Suppressor macrophage treated with lipopolysaccharide for 4 hours (primary cell): ENCODE measurements around the gene TTPAL.

Experiments
- DNase-seq: peaks from one replicate; pipeline ENCODE4 v3.0.0-alpha.2; 2020

Gene TTPAL, protein sequence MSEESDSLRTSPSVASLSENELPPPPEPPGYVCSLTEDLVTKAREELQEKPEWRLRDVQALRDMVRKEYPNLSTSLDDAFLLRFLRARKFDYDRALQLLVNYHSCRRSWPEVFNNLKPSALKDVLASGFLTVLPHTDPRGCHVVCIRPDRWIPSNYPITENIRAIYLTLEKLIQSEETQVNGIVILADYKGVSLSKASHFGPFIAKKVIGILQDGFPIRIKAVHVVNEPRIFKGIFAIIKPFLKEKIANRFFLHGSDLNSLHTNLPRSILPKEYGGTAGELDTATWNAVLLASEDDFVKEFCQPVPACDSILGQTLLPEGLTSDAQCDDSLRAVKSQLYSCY

DNA sequence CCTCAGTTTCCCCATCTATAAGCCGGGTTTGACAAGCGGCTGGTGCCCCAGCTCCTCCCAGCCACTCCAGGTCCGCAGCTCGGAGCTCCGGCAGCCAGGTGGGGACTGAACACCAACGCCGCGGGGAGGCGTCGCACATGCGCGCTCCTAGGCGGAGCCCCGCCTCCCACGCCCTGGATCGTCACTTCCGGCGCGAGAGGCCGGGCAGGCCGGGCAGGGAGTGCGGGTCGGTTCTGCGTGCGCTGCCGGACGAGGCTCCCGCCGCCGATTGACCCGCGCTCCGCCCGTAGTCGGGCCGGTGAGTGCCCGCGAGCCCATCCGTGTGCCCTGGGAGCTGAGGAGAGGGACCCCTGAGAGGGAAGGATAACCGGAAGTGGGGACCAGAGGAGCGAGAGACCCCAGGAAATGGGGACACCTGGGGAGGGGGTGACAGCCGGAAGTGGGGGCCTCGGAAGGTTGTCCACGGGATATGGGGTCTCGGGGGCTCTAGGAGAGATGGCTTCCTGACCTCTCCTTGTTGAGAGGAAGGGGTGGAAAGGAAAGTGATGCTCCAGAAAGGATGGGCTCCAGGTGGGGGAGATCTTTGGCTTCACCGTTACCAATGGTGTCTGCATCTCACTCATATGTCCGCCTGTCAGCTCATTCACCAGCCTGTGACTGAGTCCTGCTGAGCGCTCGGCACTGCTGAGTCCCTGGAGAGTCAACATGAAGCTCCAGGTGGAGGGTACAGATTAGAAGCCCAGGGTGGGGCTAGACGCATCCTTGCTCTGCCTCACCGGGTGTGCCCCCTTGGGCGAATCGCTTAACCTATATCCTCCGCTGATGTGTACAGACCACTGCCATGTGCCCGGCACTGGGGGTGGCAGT, at the start of gene TTPAL:
TSS of gene TTPAL (plus strand) at position 181 of the 867 bp plus-strand sequence. CDS start 4,126 bp downstream, outside the sequence.
- DNase-seq = peak; percentile 90

DNA sequence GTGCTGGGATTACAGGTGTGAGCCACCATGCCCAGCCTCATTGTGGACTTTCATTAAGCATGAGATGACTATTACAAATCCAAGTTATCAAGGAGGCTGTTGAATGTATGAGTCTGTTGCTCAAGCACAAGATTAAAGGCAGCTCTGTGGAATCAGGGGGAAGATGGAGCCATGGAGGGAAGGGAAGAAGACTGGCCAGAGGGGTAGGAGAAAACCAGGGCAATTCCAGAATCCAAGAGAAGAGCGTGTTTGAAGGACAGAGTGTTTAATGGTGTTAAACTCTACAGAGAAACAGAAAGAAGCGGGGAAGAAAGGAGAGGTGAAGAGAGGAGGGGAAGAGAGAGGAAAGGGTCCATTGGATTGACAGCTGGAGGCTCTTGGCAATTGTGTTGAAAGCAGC, 49.8 kb upstream of the TTPAL start:
- no peak for DNase-seq

DNA sequence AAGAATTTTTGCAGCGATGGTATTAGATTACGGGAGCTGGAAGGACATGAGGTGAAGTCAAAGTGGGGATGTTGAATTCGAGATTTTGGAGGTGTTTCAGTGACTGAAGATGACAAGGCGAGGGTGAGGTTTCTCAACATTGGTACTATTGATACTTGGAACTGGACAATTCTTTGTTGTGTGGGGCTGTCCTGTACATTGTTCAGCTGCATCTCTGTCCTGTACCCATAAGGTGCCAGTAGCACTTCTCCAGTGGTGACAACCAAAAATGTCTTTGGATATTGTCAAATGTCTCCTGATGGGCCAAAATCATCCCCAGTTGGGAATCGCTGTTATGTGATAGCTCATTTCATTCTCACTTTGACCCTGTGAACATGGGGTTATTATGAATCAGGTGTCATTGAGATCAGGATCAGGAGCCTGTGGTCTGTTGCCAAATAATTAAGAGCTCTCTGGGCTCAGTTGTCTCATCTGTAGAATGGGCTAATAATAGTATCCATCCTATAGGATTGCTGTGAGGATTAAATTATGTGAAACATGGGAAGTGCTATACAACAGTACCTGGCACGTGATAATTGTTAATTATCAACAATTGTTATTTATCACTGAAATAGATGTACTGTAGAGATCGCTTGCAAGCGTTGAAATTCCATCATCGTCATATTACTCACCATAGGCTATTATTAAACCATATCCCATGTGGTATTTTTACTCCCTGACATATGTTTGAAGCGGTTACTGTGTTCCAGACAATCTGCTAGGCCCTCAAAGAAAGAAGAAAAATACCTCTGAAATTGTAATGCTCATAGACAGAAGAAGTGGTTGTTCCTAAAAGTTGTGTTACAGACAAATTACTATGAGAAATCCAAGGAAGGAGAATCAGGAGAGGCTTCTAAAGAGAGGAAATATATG, 48.5 kb upstream of the TTPAL start:
- DNase-seq = no peak

DNA sequence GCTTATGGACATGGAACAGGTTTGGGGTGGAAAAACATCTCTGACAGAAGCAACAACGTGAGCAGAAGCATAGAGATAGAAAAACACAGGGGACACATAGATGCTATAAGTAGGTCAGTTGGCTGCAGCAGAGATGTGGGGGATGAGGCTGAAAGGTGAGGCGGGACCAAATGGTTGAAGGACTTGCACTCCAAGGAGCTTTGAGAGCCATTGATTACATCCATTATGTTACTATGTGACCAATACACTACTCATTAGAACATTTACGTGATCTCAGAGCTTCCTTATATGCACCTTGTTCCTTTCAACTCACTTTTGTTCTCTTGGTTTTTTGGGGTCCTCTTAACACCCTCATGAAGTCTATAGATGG, 47.9 kb upstream of the TTPAL start:
- no peak for DNase-seq

DNA sequence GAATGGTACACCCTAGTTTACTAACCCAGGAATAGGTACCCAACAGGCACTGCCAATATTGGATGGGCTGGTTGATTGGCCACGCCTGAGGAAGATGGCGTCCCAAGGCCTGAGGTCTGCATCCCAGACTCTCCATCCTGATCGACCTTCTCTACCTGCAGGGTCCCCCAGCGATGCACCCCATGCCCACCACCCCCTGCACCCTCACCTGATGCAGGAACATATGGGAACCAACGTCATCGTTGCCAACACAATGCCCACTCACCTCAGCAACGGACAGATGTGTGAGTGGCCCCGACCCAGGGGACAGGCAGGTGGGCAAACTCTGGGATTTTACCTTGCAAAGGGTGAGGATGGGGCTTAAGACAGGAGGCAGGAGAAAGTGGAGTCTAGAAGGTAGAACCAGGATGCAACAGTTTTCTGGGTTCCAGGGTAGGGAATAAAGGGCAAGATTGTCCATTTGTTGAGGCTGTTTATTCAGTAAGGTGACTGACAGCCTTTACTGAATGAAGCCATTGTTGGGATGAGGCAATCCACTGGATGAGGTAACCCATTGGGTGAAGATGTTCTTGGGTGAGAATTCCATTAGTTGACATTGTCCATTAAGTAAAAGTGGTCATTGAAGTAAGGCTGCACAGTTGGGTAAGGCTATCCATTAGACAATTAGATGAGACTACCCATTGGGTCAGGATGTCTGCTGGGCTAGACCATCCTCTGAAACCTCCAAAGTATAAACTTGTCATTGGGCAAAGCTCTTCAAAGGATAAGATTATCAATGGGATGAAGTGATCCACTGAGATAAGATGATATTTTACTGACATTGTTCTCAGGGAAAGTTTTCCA, 47.3 kb upstream of the TTPAL start:
- DNase-seq = no peak

DNA sequence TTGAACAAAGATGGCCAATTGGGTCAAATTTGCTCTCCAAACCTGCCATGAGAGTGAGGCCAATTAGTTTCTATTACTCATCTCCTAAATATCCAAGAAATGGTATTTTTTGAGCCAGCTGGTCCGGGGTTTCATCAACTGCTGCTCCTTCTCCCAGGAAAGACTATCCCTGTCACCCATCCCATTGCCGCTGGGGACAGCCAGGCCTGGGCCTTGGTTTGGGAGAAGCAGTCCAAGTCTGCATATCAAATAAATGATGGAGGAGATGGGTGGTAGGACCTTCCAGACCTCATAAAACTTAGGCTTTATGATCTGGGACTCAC, 46.7 kb upstream of the TTPAL start:
- no peak for DNase-seq

DNA sequence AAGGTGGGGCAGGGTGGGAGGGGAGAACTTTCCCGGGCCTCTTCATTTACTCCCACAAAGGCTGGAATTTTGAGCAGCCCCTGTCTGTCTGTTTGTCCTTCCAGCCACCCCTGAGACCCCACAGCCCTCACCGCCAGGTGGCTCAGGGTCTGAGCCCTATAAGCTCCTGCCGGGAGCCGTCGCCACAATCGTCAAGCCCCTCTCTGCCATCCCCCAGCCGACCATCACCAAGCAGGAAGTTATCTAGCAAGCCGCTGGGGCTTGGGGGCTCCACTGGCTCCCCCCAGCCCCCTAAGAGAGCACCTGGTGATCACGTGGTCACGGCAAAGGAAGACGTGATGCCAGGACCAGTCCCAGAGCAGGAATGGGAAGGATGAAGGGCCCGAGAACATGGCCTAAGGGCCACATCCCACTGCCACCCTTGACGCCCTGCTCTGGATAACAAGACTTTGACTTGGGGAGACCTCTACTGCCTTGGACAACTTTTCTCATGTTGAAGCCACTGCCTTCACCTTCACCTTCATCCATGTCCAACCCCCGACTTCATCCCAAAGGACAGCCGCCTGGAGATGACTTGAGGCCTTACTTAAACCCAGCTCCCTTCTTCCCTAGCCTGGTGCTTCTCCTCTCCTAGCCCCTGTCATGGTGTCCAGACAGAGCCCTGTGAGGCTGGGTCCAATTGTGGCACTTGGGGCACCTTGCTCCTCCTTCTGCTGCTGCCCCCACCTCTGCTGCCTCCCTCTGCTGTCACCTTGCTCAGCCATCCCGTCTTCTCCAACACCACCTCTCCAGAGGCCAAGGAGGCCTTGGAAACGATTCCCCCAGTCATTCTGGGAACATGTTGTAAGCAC, 46.0 kb upstream of the TTPAL start:
- no peak for DNase-seq

DNA sequence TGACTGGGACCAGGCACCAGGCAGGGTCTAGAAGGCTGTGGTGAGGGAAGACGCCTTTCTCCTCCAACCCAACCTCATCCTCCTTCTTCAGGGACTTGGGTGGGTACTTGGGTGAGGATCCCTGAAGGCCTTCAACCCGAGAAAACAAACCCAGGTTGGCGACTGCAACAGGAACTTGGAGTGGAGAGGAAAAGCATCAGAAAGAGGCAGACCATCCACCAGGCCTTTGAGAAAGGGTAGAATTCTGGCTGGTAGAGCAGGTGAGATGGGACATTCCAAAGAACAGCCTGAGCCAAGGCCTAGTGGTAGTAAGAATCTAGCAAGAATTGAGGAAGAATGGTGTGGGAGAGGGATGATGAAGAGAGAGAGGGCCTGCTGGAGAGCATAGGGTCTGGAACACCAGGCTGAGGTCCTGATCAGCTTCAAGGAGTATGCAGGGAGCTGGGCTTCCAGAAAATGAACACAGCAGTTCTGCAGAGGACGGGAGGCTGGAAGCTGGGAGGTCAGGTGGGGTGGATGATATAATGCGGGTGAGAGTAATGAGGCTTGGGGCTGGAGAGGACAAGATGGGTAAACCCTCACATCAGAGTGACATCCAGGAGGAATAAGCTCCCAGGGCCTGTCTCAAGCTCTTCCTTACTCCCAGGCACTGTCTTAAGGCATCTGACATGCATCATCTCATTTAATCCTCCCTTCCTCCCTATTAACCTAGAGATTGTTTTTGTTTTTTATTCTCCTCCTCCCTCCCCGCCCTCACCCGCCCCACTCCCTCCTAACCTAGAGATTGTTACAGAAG, 45.2 kb upstream of the TTPAL start:
- no peak for DNase-seq

DNA sequence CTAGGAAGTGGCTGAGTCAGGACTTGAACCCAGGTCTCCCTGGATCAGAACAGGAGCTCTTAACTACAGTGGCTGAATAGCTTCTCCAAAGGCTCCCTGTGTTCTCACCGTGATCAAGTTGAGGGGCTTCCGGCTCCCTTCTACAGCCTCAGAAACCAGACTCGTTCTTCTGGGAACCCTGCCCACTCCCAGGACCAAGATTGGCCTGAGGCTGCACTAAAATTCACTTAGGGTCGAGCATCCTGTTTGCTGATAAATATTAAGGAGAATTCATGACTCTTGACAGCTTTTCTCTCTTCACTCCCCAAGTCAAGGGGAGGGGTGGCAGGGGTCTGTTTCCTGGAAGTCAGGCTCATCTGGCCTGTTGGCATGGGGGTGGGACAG, 44.6 kb upstream of the TTPAL start:
- no peak for DNase-seq

DNA sequence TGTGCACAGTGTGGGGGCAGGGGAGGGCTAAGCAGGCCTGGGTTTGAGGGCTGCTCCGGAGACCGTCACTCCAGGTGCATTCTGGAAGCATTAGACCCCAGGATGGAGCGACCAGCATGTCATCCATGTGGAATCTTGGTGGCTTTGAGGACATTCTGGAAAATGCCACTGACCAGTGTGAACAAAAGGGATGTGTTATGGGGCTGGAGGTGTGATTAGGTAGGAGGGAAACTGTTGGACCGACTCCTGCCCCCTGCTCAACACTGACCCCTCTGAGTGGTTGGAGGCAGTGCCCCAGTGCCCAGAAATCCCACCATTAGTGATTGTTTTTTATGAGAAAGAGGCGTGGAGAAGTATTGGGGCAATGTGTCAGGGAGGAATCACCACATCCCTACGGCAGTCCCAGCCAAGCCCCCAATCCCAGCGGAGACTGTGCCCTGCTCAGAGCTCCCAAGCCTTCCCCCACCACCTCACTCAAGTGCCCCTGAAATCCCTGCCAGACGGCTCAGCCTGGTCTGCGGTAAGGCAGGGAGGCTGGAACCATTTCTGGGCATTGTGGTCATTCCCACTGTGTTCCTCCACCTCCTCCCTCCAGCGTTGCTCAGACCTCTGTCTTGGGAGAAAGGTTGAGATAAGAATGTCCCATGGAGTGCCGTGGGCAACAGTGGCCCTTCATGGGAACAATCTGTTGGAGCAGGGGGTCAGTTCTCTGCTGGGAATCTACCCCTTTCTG, 44.0 kb upstream of the TTPAL start:
- DNase-seq = no peak

DNA sequence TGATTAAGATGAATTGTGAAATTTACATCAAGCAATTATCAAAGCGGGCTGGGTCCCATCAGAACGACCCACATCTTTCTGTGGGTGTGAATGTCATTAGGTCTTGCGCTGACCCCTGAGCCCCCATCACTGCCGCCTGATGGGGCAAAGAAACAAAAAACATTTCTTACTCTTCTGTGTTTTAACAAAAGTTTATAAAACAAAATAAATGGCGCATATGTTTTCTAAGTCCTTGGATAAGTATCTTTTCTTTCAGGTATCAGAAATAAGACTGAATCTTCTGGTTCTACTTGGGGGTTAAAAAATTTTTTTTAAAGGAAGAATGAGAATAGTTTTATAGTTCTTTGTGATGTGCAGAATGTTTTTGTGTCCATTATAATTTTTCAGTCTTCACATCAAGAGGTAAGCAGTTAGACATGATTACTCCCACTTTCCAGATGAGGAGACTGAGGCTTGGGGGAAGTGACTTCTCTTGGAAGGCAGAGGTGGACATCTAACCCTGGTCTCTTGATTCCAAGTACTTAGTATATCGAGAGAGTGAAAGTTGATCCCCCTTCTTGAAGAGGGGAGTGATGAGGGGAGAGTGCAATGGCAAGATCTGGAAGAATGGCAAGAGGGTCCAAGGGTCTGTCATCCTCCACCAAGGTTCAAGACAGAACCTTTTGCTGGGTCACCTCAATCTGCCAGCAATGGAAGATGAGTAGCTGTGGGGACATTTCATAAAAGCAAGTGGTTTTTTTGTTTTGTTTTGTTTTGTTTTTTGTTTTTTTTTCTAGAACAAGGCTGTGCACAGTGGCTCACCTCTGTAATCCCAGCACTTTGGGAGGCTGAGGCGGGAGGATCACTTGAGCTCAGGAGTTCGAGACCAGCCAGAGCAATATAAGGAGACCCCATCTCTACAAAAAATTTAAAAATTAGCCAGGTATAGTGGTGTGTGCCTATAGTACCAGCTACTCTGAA, 42.8 kb upstream of the TTPAL start:
- DNase-seq = no peak

DNA sequence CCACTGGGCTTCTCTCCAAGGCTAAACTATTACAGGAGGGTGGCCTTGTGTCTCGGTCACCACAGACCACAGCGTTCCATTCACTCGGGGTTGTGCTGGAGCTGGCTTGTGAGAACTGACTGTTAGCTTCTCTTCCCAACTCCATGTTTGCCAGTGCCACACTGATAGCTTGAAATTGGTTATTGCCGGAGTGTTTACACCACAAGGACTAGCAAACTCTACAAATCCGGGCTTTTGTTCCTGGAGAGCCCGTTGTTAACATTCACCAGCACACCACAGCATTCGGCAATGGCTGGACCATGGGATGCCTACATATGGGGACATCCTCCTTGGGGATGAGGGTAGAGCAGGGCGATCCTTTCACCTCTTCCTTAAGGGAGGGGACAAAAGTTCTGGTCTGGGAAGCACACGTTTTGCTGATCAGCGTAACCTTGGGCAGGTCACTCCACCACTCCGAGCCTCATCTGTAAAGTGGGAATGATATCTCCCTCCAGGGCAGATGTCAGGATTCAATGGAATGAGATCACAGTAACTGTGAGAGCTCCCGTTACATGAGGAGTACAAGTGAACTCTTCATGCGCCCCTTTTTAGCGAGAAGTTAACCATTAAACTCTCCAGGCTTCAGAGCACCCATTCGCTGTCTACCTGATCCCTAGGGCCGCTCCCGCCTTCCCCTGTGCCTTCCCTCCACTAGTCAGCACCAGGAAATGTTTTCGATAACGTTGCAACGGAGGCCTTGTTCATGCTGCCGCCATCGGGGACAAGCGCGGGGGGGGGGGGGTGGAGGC, 41.7 kb upstream of the TTPAL start:
- no peak for DNase-seq

DNA sequence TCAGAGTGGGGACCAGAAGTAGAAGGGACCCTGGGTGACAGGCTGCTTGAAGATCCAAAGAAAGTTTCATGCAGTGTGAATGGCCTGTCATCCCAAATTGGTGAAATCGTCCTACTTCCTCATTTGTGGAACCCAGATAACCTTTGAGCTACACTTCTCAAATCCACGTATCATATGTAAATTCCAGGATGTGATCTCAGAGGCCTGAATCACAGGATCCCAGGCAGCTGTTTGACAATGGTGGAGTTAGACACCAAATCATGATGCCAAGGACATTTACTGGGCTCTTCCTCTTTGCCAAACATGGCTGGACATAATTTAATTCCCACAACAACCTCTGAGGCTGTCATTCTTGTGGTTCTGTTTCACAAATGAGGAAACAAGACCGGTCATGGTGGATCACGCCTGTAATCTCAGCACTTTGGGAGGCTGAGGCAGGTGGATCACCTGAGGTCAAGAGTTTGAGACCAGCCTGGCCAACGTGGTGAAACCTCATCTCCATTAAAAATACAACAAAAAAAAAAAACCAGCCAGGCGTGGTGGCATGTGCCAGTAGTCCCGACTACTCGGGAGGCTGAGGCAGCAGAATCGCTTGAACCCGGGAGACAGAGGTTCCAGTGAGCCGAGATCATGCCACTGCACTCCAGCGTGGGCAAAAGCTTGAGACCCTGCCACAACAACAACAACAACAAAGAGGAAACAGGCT, 39.9 kb upstream of the TTPAL start:
- DNase-seq = peak; percentile 77

DNA sequence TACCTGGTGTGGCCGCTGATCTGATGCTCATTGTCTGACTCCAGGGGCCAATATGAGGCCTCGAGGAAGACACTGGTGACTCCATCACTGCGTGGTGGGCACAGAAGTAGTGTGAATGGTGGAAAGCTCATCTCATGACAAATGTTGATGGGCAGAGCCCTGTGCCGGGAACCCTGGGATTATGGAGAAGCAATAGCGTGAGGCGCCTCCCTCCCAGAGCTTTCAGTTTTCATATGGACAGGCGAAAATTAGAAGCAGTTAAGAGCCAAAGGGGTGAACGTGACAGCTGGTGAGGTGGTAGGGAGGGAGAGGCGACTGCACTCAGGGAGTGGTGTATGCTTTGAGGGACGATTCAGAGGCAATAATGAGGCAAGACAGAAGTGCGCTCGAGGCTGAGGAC, 39.3 kb upstream of the TTPAL start:
- no peak for DNase-seq

DNA sequence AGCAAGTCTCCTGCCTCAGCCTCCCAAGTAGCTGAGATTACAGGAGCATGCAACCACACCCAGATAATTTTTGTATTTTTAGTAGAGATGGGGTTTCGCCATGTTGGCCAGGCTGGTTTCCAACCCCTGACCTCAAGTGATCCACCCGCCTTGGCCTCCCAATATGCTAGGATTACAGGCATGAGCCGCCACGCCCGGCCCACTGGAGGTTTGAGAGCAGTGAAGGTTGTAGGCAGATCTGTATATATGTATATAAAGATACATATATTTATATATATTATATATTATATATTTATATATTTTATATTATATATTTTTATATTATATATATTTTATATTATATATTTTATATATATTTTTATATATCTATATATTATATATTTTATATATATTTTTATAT, 38.2 kb upstream of the TTPAL start:
- DNase-seq = no peak

DNA sequence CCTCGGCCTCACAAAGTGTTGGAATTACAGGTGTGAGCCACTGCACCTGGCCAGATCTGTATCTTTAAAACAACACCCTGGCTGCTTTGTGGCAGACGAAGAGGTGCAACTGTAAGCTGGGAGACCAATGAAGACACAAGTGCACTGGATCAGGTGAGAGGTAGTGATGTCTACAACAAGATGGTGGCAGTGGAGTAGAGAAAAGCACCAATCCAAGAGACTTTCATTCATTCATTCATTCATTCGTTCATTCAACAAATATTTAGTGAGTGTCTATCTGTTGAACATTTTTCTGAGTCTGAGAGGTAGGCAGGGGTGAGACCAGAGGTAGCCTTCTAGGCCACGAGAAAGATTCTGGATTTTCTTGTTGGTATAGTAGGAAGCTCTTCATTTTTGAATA, 36.9 kb upstream of the TTPAL start:
- DNase-seq = no peak

DNA sequence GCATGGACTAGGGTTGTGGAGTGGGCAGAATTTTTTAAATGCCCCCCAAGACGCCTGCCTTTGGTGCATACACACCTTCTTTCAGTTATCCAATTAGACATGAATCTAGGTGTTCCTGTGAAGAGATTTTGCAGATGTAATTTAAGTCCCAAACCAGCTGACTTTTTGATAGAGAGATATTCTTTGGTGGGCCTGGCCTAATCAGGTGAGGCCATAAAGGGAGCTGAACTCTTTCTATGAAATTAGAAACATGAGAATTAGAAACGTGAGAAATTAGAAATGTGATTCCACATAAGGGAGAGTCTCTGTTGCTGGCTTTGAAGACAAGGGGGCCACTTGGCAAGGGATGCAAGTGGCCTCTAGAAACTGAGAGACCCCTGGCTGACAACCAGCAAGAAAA, 36.4 kb upstream of the TTPAL start:
- no peak for DNase-seq
